Measurements from ENCODE around the gene POC1B. TPM values are rescaled to one million over a fixed set of nuclear protein-coding genes. Genes with fewer than 3 reads are reported as not detected.

Gene POC1B
- total RNA-seq, 2 donors from 2014 or later, result 61.3 to 76.3 TPM

DNA sequence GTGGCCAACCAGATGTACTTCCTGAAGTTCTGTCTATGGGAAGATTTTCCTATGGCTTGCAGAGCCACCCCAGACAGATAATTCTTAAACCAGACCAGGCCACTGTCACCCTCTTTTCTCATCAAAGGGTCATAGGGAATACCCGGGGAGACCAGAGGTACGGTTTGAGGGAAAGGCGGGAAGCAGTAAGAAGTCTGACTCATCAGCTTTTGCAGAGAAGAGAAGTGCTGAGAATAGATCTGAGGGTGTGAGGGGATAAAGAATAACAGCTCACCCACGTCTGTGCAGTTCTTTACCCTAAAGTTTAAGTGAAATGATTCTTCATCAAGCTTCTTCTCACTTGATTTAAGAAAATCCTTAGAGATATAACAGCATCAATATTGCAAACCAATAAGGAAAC is 21.3 kb upstream of the POC1B start:
- Mint-ChIP-seq H3K36me3 (peaks cover under 1% of the 10 kb centered on the region), H3K4me1 (ENCODE audit: low read depth in 2 of 2) (peaks cover 19 to 21% of the 10 kb centered on the region in 2 donors), H3K27me3 (no peaks in the 10 kb centered on the region), H3K4me3 (peak overlapping the region; percentile 5), H3K9me3 (no peaks in the 10 kb centered on the region), H3K27ac (peak overlapping the region in 1 of 2 donors; percentile 23)
- DNase-seq (ENCODE audit: low spot score) (no peak), ATAC-seq (no peak)

GRCh38 chr12:89546151-89546550 is 20.3 kb upstream of the POC1B start:
- no peaks in the 10 kb centered on the region for H3K9me3 Mint-ChIP-seq
- H3K4me1 Mint-ChIP-seq (ENCODE audit: low read depth in 2 of 2), result peaks cover 19 to 22% of the 10 kb centered on the region in 2 donors
- no peaks in the 10 kb centered on the region for H3K36me3 Mint-ChIP-seq
- no peaks in the 10 kb centered on the region for H3K27me3 Mint-ChIP-seq
- DNase-seq (ENCODE audit: low spot score) (no peak), ATAC-seq (no peak)
- H3K4me3 Mint-ChIP-seq, result no peak overlapping the region
- H3K27ac Mint-ChIP-seq, result no peak overlapping the region

DNA sequence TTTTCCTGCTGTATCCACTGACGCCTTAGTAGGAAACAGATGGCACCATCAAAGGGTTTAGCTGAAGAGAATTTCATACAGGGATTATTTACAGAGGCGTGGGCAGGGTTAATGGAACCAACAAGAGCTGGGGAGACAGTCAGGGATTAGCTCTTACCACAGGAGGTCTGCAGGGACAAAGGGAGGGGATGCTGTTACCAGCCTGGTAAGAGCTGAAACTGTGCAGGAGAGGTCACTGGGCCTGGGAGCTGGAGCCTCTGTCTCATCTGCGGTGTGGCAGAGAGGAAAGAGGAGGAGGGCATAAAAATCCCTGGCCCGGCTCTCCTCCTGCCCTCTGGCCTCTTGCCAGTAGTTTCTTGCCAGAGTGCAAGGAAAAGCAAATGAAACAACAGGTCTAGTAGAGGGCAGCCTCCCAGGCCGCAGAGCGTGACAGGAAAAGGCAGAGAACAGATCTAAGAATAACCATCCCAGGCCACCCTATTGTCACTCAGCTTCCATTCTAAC is 18.9 kb upstream of the POC1B start:
- Mint-ChIP-seq H3K27ac (peak overlapping the region in 1 of 2 donors; percentile 34), H3K36me3 (no peaks in the 10 kb centered on the region), H3K4me1 (ENCODE audit: low read depth in 2 of 2) (peaks cover 19 to 22% of the 10 kb centered on the region in 2 donors), H3K9me3 (no peaks in the 10 kb centered on the region), H3K27me3 (no peaks in the 10 kb centered on the region), H3K4me3 (no peak overlapping the region)
- no peak for DNase-seq (ENCODE audit: low spot score)
- no peak for ATAC-seq

DNA sequence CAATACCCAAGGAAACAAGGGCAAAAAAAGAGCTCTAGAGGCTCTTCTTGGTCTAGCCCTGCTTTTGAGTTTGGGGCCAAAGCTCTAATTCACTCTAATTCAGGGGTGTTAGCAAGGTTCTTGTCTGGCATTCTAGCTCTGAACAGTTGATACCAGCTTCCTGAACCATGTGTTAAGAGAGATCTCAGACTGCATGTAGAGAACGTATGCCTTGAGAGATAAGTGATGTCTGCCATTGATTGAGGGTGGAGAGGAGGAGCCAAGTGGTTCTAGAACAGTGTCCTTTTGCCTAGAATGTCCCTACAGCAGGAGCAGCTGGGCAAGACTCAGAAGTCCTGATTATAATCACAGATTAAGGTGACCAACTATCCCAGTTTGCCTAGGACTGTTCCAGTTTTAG is 18.2 kb upstream of the POC1B start:
- Mint-ChIP-seq H3K4me3 (no peak overlapping the region), H3K9me3 (no peaks in the 10 kb centered on the region), H3K27me3 (no peaks in the 10 kb centered on the region), H3K36me3 (no peaks in the 10 kb centered on the region), H3K4me1 (ENCODE audit: low read depth in 2 of 2) (peaks cover 19 to 22% of the 10 kb centered on the region in 2 donors), H3K27ac (no peak overlapping the region)
- no peak for DNase-seq (ENCODE audit: low spot score)
- no peak for ATAC-seq

DNA sequence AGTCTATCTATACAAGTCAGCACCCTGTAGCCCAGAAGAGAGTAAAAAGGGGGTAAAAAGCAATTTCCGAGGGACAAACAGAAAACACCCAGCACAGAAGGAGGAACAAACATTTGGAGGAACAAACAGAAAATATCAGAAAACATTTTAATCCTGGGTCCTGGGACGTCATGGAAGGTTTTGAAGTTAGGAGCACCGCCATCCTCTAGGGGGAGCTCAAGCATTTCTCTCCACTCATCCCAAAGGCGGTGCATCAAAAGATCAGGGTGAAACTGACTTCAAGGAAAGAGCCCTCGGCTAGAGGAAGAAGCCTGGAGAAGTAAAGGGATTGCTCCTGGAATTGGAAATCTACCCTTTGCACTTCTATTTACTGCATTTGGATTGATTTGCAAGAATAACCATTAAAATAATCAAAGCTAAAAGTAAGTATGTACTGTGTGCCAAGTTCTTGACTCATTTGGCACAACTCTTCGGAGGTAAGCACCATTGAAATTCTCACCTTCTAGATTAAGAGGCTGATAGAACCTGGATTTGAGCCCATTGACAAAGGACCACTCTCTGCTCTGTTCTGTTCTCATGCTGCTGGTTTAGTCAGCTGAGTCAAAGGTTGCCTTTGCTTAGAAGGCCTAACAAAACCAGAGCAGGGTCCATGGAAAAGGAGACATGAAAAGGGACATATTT is 17.2 kb upstream of the POC1B start:
- H3K27me3 Mint-ChIP-seq, result no peaks in the 10 kb centered on the region
- H3K27ac Mint-ChIP-seq, result no peak overlapping the region
- H3K4me3 Mint-ChIP-seq, result no peak overlapping the region
- peak; percentile 65 for DNase-seq (ENCODE audit: low spot score)
- H3K9me3 Mint-ChIP-seq, result no peaks in the 10 kb centered on the region
- H3K36me3 Mint-ChIP-seq, result no peaks in the 10 kb centered on the region
- ATAC-seq, result peak; percentile 75 to 84
- peaks cover 19 to 22% of the 10 kb centered on the region in 2 donors for H3K4me1 Mint-ChIP-seq (ENCODE audit: low read depth in 2 of 2)

GRCh38 chr12:89542236-89542635 is 16.4 kb upstream of the POC1B start:
- Mint-ChIP-seq H3K27me3 (no peaks in the 10 kb centered on the region), H3K36me3 (no peaks in the 10 kb centered on the region), H3K9me3 (no peaks in the 10 kb centered on the region), H3K4me1 (ENCODE audit: low read depth in 2 of 2) (peaks cover 15 to 21% of the 10 kb centered on the region in 2 donors), H3K27ac (no peak overlapping the region), H3K4me3 (no peak overlapping the region)
- DNase-seq (ENCODE audit: low spot score), result no peak
- no peak for ATAC-seq

GRCh38 chr12:89540586-89540985 is 14.7 kb upstream of the POC1B start:
- H3K9me3 Mint-ChIP-seq, result no peaks in the 10 kb centered on the region
- no peaks in the 10 kb centered on the region for H3K27me3 Mint-ChIP-seq
- H3K4me1 Mint-ChIP-seq (ENCODE audit: low read depth in 2 of 2), result peaks cover 11 to 18% of the 10 kb centered on the region in 2 donors
- ATAC-seq, result no peak
- DNase-seq (ENCODE audit: low spot score), result no peak
- H3K36me3 Mint-ChIP-seq, result no peaks in the 10 kb centered on the region
- no peak overlapping the region for H3K27ac Mint-ChIP-seq
- no peak overlapping the region for H3K4me3 Mint-ChIP-seq

GRCh38 chr12:89539426-89540223 is 13.8 kb upstream of the POC1B start:
- Mint-ChIP-seq H3K27me3 (no peaks in the 10 kb centered on the region), H3K4me1 (ENCODE audit: low read depth in 2 of 2) (peaks cover 5 to 10% of the 10 kb centered on the region in 2 donors), H3K27ac (no peak overlapping the region), H3K36me3 (no peaks in the 10 kb centered on the region), H3K4me3 (no peak overlapping the region), H3K9me3 (no peaks in the 10 kb centered on the region)
- DNase-seq (ENCODE audit: low spot score), result no peak
- no peak for ATAC-seq

- Mint-ChIP-seq H3K27me3 (no peaks in the 10 kb centered on the region), H3K36me3 (no peaks in the 10 kb centered on the region), H3K9me3 (no peaks in the 10 kb centered on the region)
Observed at GRCh38 chr12:89538897-89539296, 13.1 kb upstream of the POC1B start.

GRCh38 chr12:89537389-89537788 is 11.5 kb upstream of the POC1B start:
- Mint-ChIP-seq H3K27ac (no peak overlapping the region), H3K4me3 (no peak overlapping the region), H3K4me1 (ENCODE audit: low read depth in 2 of 2) (peaks cover 0 to 11% of the 10 kb centered on the region in 2 donors), H3K36me3 (no peaks in the 10 kb centered on the region), H3K27me3 (no peaks in the 10 kb centered on the region), H3K9me3 (no peaks in the 10 kb centered on the region)
- ATAC-seq (no peak), DNase-seq (ENCODE audit: low spot score) (no peak)

More at GRCh38 chr12:89538897-89539296, 13.1 kb upstream of the POC1B start:
- DNase-seq (ENCODE audit: low spot score) (no peak), ATAC-seq (no peak)
- Mint-ChIP-seq H3K4me3 (no peak overlapping the region), H3K27ac (no peak overlapping the region), H3K4me1 (ENCODE audit: low read depth in 2 of 2) (peaks cover 5 to 12% of the 10 kb centered on the region in 2 donors)

- Mint-ChIP-seq H3K9me3 (no peaks in the 10 kb centered on the region), H3K27me3 (no peaks in the 10 kb centered on the region), H3K36me3 (no peaks in the 10 kb centered on the region), H3K27ac (peak overlapping the region; percentile 55 to 73), H3K4me3 (no peak overlapping the region), H3K4me1 (ENCODE audit: low read depth in 2 of 2) (peaks cover 25 to 29% of the 10 kb centered on the region in 2 donors)
- DNase-seq (ENCODE audit: low spot score), result no peak
- ATAC-seq, result no peak
Observed at GRCh38 chr12:89529738-89530137, 3.9 kb upstream of the POC1B start.

GRCh38 chr12:89528434-89528833 is 2.6 kb upstream of the POC1B start:
- no peaks in the 10 kb centered on the region for H3K9me3 Mint-ChIP-seq
- H3K4me1 Mint-ChIP-seq (ENCODE audit: low read depth in 2 of 2), result peaks cover 26 to 38% of the 10 kb centered on the region in 2 donors
- DNase-seq (ENCODE audit: low spot score), result no peak
- H3K27ac Mint-ChIP-seq, result peak overlapping the region; percentile 21 to 61
- H3K36me3 Mint-ChIP-seq, result peaks cover 7% of the 10 kb centered on the region
- H3K27me3 Mint-ChIP-seq, result no peaks in the 10 kb centered on the region
- H3K4me3 Mint-ChIP-seq, result peak overlapping the region; percentile 12
- no peak for ATAC-seq

- DNase-seq (ENCODE audit: low spot score) (peak; percentile 68), ATAC-seq (peak; percentile 45 to 52)
- Mint-ChIP-seq H3K36me3 (peaks cover 27% of the 10 kb centered on the region), H3K27me3 (no peaks in the 10 kb centered on the region), H3K4me1 (ENCODE audit: low read depth in 2 of 2) (peaks cover 42 to 62% of the 10 kb centered on the region in 2 donors), H3K9me3 (no peaks in the 10 kb centered on the region), H3K27ac (peak overlapping the region; percentile 78 to 85), H3K4me3 (peak overlapping the region; percentile 93)
Observed at GRCh38 chr12:89525305-89525823, 483 bp downstream of the POC1B start.

Data from natural killer cell treated with Interleukin-12 subunit alpha and Interleukin-12 subunit beta and Interleukin-15 and Interleukin-18, amount 100 ng/mL, for 72 hours (primary cell).